Neural cell (in vitro differentiated cells): ENCODE measurements around the gene NEIL1. TPM values are rescaled to one million over a fixed set of nuclear protein-coding genes. Genes with fewer than 3 reads are reported as not detected.

ENCODE experiments used
- H2AFZ ChIP-seq: fragments of 200-600, 300-800 bp; sonication (generic), shearing (Covaris generic); 2 replicates; pipeline ENCODE4 v1.6.0; 2014; ENCODE audit warnings: low read depth, mild to moderate bottlenecking, antibody characterized with exemption, low read length, moderate library complexity
- H3F3A ChIP-seq: fragments of 200-600 bp; shearing (Covaris generic); 2 replicates; pipeline ENCODE4 v1.6.1; 2016; ENCODE audit warnings: mild to moderate bottlenecking, moderate library complexity, mixed read lengths, antibody characterized with exemption, low read length; ENCODE audit not compliant: insufficient read depth, poor library complexity, severe bottlenecking
- H3K27ac ChIP-seq: fragments of 200-600, 300-800 bp; sonication (generic), shearing (Covaris generic); 2 replicates; pipeline ENCODE4 v1.5.1; 2014; ENCODE audit warnings: mild to moderate bottlenecking, low read length, moderate library complexity
- H3K27me3 ChIP-seq: fragments of 300-800, 200-600 bp; sonication (generic), shearing (Covaris generic); 2 replicates; pipeline ENCODE4 v1.6.0; 2014; ENCODE audit warnings: mild to moderate bottlenecking, low read depth, low read length, moderate library complexity; ENCODE audit not compliant: insufficient read depth
- H3K36me3 ChIP-seq: fragments of 300-800, 200-600 bp; sonication (generic), shearing (Covaris generic); 2 replicates; pipeline ENCODE4 v1.5.1; 2014; ENCODE audit warnings: mild to moderate bottlenecking, antibody characterized with exemption, low read length, moderate library complexity; ENCODE audit not compliant: insufficient read depth
- H3K4me2 ChIP-seq: fragments of 300-800, 200-600 bp; sonication (generic), shearing (Covaris generic); 2 replicates; pipeline ENCODE4 v1.6.0; 2014; ENCODE audit warnings: mild to moderate bottlenecking, low read length
- H3K4me3 ChIP-seq: fragments of 300-800, 200-600 bp; sonication (generic), shearing (Covaris generic); 2 replicates; pipeline ENCODE4 v1.5.1; 2014; ENCODE audit warnings: mild to moderate bottlenecking, low read length, moderate library complexity
- H3K79me2 ChIP-seq: fragments of 200-600 bp; shearing (Covaris generic); replicated peaks from 2 replicates; pipeline ENCODE4 v1.6.0; 2014; ENCODE audit warnings: mild to moderate bottlenecking, low read length, moderate library complexity; ENCODE audit not compliant: insufficient read depth
- H3K9ac ChIP-seq: fragments of 300-800, 200-600 bp; sonication (generic), shearing (Covaris generic); 2 replicates; pipeline ENCODE4 v1.6.1; 2016; ENCODE audit warnings: mild to moderate bottlenecking, low read length, mixed read lengths
- H3K9me2 ChIP-seq: fragments of 200-600 bp; shearing (Covaris generic); 2 replicates; pipeline ENCODE4 v1.6.1; 2016; ENCODE audit warnings: mild to moderate bottlenecking, low read length, mixed read lengths; ENCODE audit not compliant: insufficient read depth
- H3K9me3 ChIP-seq: fragments of 200-600, 300-800 bp; sonication (generic), shearing (Covaris generic); 2 replicates; pipeline ENCODE4 v1.6.1; 2016; ENCODE audit warnings: mild to moderate bottlenecking, mixed run types, low read length, moderate library complexity, mixed read lengths
- H4K20me1 ChIP-seq: fragments of 200-600 bp; shearing (Covaris generic); 2 replicates; pipeline ENCODE4 v1.6.1; 2016; ENCODE audit warnings: mild to moderate bottlenecking, mixed run types; ENCODE audit not compliant: insufficient read depth
- CTCF ChIP-seq: fragments of 450-650 bp; IDR thresholded peaks from 2 replicates; pipeline ENCODE4 v1.5.1; 2014; ENCODE audit warnings: antibody characterized with exemption, mild to moderate bottlenecking, moderate library complexity; ENCODE audit not compliant: poor library complexity, severe bottlenecking
- EP300 ChIP-seq: fragments of 450-650 bp; conservative IDR thresholded peaks from 2 replicates; pipeline ENCODE4 v1.6.1; 2014; ENCODE audit warnings: antibody characterized with exemption, mild to moderate bottlenecking, moderate library complexity; ENCODE audit not compliant: poor library complexity, severe bottlenecking
- EZH2 ChIP-seq: fragments of 200-600, 300-800 bp; shearing (Covaris generic), sonication (generic); IDR thresholded peaks from 2 replicates; pipeline ENCODE4 v1.6.1; 2014; ENCODE audit warnings: antibody characterized with exemption, low read length, borderline replicate concordance, mild to moderate bottlenecking; ENCODE audit not compliant: insufficient read depth, poor library complexity, severe bottlenecking
- MXI1 ChIP-seq: fragments of 450-650 bp; conservative IDR thresholded peaks from 2 replicates; pipeline ENCODE4 v1.6.1; 2014; ENCODE audit warnings: antibody characterized with exemption, mild to moderate bottlenecking; ENCODE audit not compliant: poor library complexity, severe bottlenecking
- POLR2AphosphoS5 ChIP-seq: IDR thresholded peaks from 2 replicates; pipeline ENCODE4 v1.6.1; 2012
- RAD21 ChIP-seq: fragments of 450-650 bp; conservative IDR thresholded peaks from 2 replicates; pipeline ENCODE4 v1.6.1; 2014; ENCODE audit warnings: antibody characterized with exemption, mild to moderate bottlenecking, moderate library complexity
- REST ChIP-seq: IDR thresholded peaks from 2 replicates; pipeline ENCODE4 v1.6.1; 2012; ENCODE audit warnings: borderline replicate concordance
- SMC3 ChIP-seq: fragments of 450-650 bp; conservative IDR thresholded peaks from 2 replicates; pipeline ENCODE4 v1.6.1; 2014; ENCODE audit warnings: antibody characterized with exemption, mild to moderate bottlenecking, moderate library complexity; ENCODE audit not compliant: poor library complexity
- TAF1 ChIP-seq: IDR thresholded peaks from 2 replicates; pipeline ENCODE4 v1.6.1; 2012; ENCODE audit warnings: low read depth
- polyA plus RNA-seq: library from polyadenylated mRNA; depleted of rRNA; stranded (reverse); fragments of >200 nt; gene quantifications from 2 replicates; pipeline ENCODE4 v1.2.3, GENCODE V29; 2014

NEIL1 gene
- polyA plus RNA-seq, 1 donor from 2014 or later, result 18.6 TPM

GRCh38 chr15:75357976-75358673 lies 11.3 kb downstream of the NEIL1 start:
- Histone ChIP-seq H3K36me3 (no peaks in the 10 kb centered on the region), H3K27me3 (no peaks in the 10 kb centered on the region)

More at GRCh38 chr15:75357976-75358673, 11.3 kb downstream of the NEIL1 start:
- no peak overlapping the region for H3K4me2 ChIP-seq
- no peaks in the 10 kb centered on the region for H3F3A ChIP-seq
- H3K9ac ChIP-seq, result no peak overlapping the region
- no peaks in the 10 kb centered on the region for H3K79me2 ChIP-seq
- no peaks in the 10 kb centered on the region for H4K20me1 ChIP-seq
- H3K4me3 ChIP-seq, result no peak overlapping the region
- no peaks in the 10 kb centered on the region for H3K9me3 ChIP-seq
- no peaks in the 10 kb centered on the region for H3K9me2 ChIP-seq
- TF ChIP-seq REST (no peak), POLR2AphosphoS5 (no peak), RAD21 (no peak), MXI1 (no peak), SMC3 (no peak), CTCF (no peak), EP300 (no peak), TAF1 (no peak), EZH2 (no peak)
- H3K27ac ChIP-seq, result no peak overlapping the region
- no peak overlapping the region for H2AFZ ChIP-seq
